HG02973 (cell line): ENCODE data around the gene HLA-A.

Experiments
- ATAC-seq: cut with Tn5 transposase; IDR thresholded peaks from one replicate; pipeline ENCODE4 v1.9.1; 2021; ENCODE audit warnings: moderate library complexity; ENCODE audit not compliant: unreplicated experiment

HLA-A gene

GRCh38 chr6:29984992-29985391 lies 42.7 kb downstream of the HLA-A start:
- ATAC-seq = no peak

GRCh38 chr6:29986179-29986781 lies 43.9 kb downstream of the HLA-A start:
- ATAC-seq = no peak

GRCh38 chr6:29989211-29989610 lies 46.9 kb downstream of the HLA-A start:
- no peak for ATAC-seq

- ATAC-seq = no peak
Observed at GRCh38 chr6:29990931-29991330, 48.6 kb downstream of the HLA-A start.

- no peak for ATAC-seq
Observed at GRCh38 chr6:29992807-29993206, 50.5 kb downstream of the HLA-A start.

GRCh38 chr6:29994826-29995225 lies 52.5 kb downstream of the HLA-A start:
- no peak for ATAC-seq

- no peak for ATAC-seq
Observed at GRCh38 chr6:29995340-29995777, 53.0 kb downstream of the HLA-A start.
